ENCODE data around the gene SERPINI2.

The SERPINI2 gene

GRCh38 chr3:167473863-167474262, at the start of gene SERPINI2:
Gene SERPINI2 (minus strand): TSS chr3:167474042. CDS start chr3:167471834, 2,208 bp downstream.
- DNase-seq: no peak

- no peak for DNase-seq
Observed at GRCh38 chr3:167521006-167521355, 47.1 kb upstream of the SERPINI2 start.

- DNase-seq: no peak
Observed at GRCh38 chr3:167520266-167521005, 46.6 kb upstream of the SERPINI2 start.

GRCh38 chr3:167507954-167508353, 34.1 kb upstream of the SERPINI2 start:
- DNase-seq: no peak

- DNase-seq: no peak
Observed at GRCh38 chr3:167502401-167502800, 28.6 kb upstream of the SERPINI2 start.

GRCh38 chr3:167501941-167502340, 28.1 kb upstream of the SERPINI2 start:
- no peak for DNase-seq

- DNase-seq: no peak
Observed at GRCh38 chr3:167497903-167498302, 24.1 kb upstream of the SERPINI2 start.

GRCh38 chr3:167493244-167493643, 19.4 kb upstream of the SERPINI2 start:
- DNase-seq: no peak

GRCh38 chr3:167491621-167492020, 17.8 kb upstream of the SERPINI2 start:
- DNase-seq: no peak

- no peak for DNase-seq
Observed at GRCh38 chr3:167489571-167489970, 15.7 kb upstream of the SERPINI2 start.

GRCh38 chr3:167487556-167487955, 13.7 kb upstream of the SERPINI2 start:
- no peak for DNase-seq

- DNase-seq: no peak
Observed at GRCh38 chr3:167484551-167484950, 10.7 kb upstream of the SERPINI2 start.

- no peak for DNase-seq
Observed at GRCh38 chr3:167483708-167484475, 10.1 kb upstream of the SERPINI2 start.

GRCh38 chr3:167481164-167481563, 7.3 kb upstream of the SERPINI2 start:
- DNase-seq: no peak

GRCh38 chr3:167480748-167481147, 6.9 kb upstream of the SERPINI2 start:
- DNase-seq: no peak

- no peak for DNase-seq
Observed at GRCh38 chr3:167469381-167469780, 4.5 kb downstream of the SERPINI2 start.

GRCh38 chr3:167467848-167468611, 5.8 kb downstream of the SERPINI2 start:
- DNase-seq: no peak

- DNase-seq: no peak
Observed at GRCh38 chr3:167466966-167467365, 6.9 kb downstream of the SERPINI2 start.

GRCh38 chr3:167456157-167456799, 17.6 kb downstream of the SERPINI2 start:
- no peak for DNase-seq

GRCh38 chr3:167453815-167454214, 20.0 kb downstream of the SERPINI2 start:
- no peak for DNase-seq

GRCh38 chr3:167451282-167451681, 22.6 kb downstream of the SERPINI2 start:
- no peak for DNase-seq

- no peak for DNase-seq
Observed at GRCh38 chr3:167450675-167451074, 23.2 kb downstream of the SERPINI2 start.

GRCh38 chr3:167450195-167450594, 23.6 kb downstream of the SERPINI2 start:
- no peak for DNase-seq
